COLO829 (cell line): ENCODE measurements around the gene CBY2.
"Not testable (repeated sequence)": the region's sequence is repeated elsewhere in the genome, so short reads cannot be mapped to it uniquely, and the experiment has no call there.

Source experiments
- DNase-seq: peaks from one replicate; pipeline ENCODE4 v3.0.0; 2012; ENCODE audit warnings: low spot score

CBY2 gene

GRCh38 chr13:45744979-45745378 lies 42.9 kb downstream of the CBY2 start:
- DNase-seq = no peak

- no peak for DNase-seq
Observed at GRCh38 chr13:45747071-45747470, 45.0 kb downstream of the CBY2 start.

GRCh38 chr13:45748941-45749759 lies 47.0 kb downstream of the CBY2 start:
- no peak for DNase-seq

GRCh38 chr13:45750566-45750965 lies 48.4 kb downstream of the CBY2 start:
- DNase-seq = no peak

- no peak for DNase-seq
Observed at GRCh38 chr13:45751885-45752284, 49.8 kb downstream of the CBY2 start.

- no peak for DNase-seq
Observed at GRCh38 chr13:45752510-45752909, 50.4 kb downstream of the CBY2 start.

- DNase-seq = not testable (repeated sequence)
Observed at GRCh38 chr13:45756498-45756897, 54.4 kb downstream of the CBY2 start.

GRCh38 chr13:45757589-45757988 lies 55.5 kb downstream of the CBY2 start:
- not testable (repeated sequence) for DNase-seq

GRCh38 chr13:45763419-45763818 lies 61.3 kb downstream of the CBY2 start:
- no peak for DNase-seq
